Stimulated activated naive CD4-positive, alpha-beta T cell treated with Interleukin-2 at 50 U/mL for 16 hours (primary cell): ENCODE data around the gene BRME1.
"Not testable (repeated sequence)": the region's sequence is repeated elsewhere in the genome, so short reads cannot be mapped to it uniquely, and the experiment has no call there.

ENCODE experiments used
- DNase-seq: peaks from one replicate; lab custom pipeline; 2025; lab: John Stamatoyannopoulos, UW

The BRME1 gene

GRCh38 chr19:13926010-13926409 is 20.1 kb upstream of the BRME1 start:
- no peak for DNase-seq

- no peak for DNase-seq
Measured at GRCh38 chr19:13923194-13923987, 17.5 kb upstream of the BRME1 start.

- DNase-seq: not testable (repeated sequence)
Measured at GRCh38 chr19:13922118-13922517, 16.2 kb upstream of the BRME1 start.

GRCh38 chr19:13920940-13921747 is 15.2 kb upstream of the BRME1 start:
- DNase-seq: no peak

- no peak for DNase-seq
Measured at GRCh38 chr19:13920524-13920923, 14.6 kb upstream of the BRME1 start.

GRCh38 chr19:13918726-13919411 is 13.0 kb upstream of the BRME1 start:
- DNase-seq: no peak

- DNase-seq: no peak
Measured at GRCh38 chr19:13917888-13918406, 12.0 kb upstream of the BRME1 start.

- no peak for DNase-seq
Measured at GRCh38 chr19:13914777-13915176, 8.9 kb upstream of the BRME1 start.

- DNase-seq: no peak
Measured at GRCh38 chr19:13913352-13913751, 7.4 kb upstream of the BRME1 start.

- no peak for DNase-seq
Measured at GRCh38 chr19:13909430-13909829, 3.5 kb upstream of the BRME1 start.

- no peak for DNase-seq
Measured at GRCh38 chr19:13908674-13909073, 2.8 kb upstream of the BRME1 start.

GRCh38 chr19:13906910-13907309 is 993 bp upstream of the BRME1 start:
- no peak for DNase-seq

GRCh38 chr19:13906521-13906904 is 596 bp upstream of the BRME1 start:
- DNase-seq: peak; percentile 14

- peak; percentile 14 for DNase-seq
Measured at GRCh38 chr19:13902993-13903555, 2.8 kb downstream of the BRME1 start.

GRCh38 chr19:13899912-13900584 is 5.9 kb downstream of the BRME1 start:
- DNase-seq: no peak

GRCh38 chr19:13899393-13899792 is 6.5 kb downstream of the BRME1 start:
- no peak for DNase-seq

GRCh38 chr19:13896227-13896626 is 9.7 kb downstream of the BRME1 start:
- DNase-seq: no peak

GRCh38 chr19:13894552-13894951 is 11.4 kb downstream of the BRME1 start:
- no peak for DNase-seq

- DNase-seq: no peak
Measured at GRCh38 chr19:13892870-13893269, 13.0 kb downstream of the BRME1 start.

GRCh38 chr19:13890136-13890535 is 15.8 kb downstream of the BRME1 start:
- no peak for DNase-seq

- DNase-seq: no peak
Measured at GRCh38 chr19:13888281-13888680, 17.6 kb downstream of the BRME1 start.

- no peak for DNase-seq
Measured at GRCh38 chr19:13887517-13887916, 18.4 kb downstream of the BRME1 start.
